Fibroblast of the aortic adventitia (primary cell): ENCODE data around the gene FAM20C. TPM values are rescaled to one million over a fixed set of nuclear protein-coding genes. Genes with fewer than 3 reads are reported as not detected.
A peak's percentile ranks its signal among the peaks of the same experiment; 100 is the strongest.
"Not testable (repeated sequence)": the region's sequence is repeated elsewhere in the genome, so short reads cannot be mapped to it uniquely, and the experiment has no call there.

Source experiments
- DNase-seq: peaks from one replicate; pipeline ENCODE4 v3.0.0-alpha.2; 2010; ENCODE audit warnings: low read depth
- H3K4me3 ChIP-seq: 2 replicates; pipeline ENCODE4 v1.5.1; 2011; ENCODE audit warnings: low read depth, mild to moderate bottlenecking, control low read depth, low read length, moderate library complexity
- total RNA-seq: library from RNA; depleted of rRNA; stranded (reverse); fragments of >200 nt; gene quantifications from 2 replicates; pipeline ENCODE4 v1.2.3, GENCODE V29; 2012; ENCODE audit warnings: low replicate concordance
- TF ChIP-seq, protein P1 (sequence below): IDR thresholded peaks from 2 replicates; pipeline ENCODE4 v1.5.1; 2011; ENCODE audit warnings: mild to moderate bottlenecking, low read length, control low read depth, inconsistent platforms; ENCODE audit not compliant: insufficient read depth

The FAM20C gene
- total RNA-seq, 1 donor, result 55.5 TPM

DNA sequence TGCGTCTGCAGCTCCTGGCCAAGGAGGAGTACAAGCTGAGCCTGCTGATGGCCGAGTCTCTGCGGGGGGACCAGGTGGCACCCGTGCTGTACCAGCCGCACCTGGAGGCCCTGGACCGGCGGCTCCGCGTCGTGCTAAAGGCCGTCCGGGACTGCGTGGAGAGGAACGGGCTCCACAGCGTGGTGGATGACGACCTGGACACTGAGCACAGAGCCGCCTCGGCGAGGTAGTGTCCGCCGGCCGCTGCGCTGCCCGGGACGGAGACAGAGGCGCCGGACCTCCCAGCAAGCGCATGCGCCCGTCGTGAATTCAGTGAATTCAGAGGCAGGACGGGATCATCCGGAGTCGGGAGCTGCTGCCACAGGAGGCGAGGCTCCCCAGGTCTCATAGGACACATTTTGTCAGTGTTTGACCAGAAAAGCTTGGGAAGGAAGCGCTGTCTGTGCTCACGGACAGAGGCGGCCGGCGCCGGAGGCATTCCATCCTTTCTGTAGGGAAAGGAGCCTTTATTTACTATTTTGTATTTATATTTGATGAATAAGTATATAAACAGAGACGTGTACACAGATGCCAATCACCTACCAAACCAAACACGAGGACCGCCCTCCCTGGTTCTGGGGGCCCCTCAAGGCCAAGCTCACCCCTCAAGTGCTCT lies 67.5 kb downstream of the FAM20C start:
- TF ChIP-seq, protein P1, sequence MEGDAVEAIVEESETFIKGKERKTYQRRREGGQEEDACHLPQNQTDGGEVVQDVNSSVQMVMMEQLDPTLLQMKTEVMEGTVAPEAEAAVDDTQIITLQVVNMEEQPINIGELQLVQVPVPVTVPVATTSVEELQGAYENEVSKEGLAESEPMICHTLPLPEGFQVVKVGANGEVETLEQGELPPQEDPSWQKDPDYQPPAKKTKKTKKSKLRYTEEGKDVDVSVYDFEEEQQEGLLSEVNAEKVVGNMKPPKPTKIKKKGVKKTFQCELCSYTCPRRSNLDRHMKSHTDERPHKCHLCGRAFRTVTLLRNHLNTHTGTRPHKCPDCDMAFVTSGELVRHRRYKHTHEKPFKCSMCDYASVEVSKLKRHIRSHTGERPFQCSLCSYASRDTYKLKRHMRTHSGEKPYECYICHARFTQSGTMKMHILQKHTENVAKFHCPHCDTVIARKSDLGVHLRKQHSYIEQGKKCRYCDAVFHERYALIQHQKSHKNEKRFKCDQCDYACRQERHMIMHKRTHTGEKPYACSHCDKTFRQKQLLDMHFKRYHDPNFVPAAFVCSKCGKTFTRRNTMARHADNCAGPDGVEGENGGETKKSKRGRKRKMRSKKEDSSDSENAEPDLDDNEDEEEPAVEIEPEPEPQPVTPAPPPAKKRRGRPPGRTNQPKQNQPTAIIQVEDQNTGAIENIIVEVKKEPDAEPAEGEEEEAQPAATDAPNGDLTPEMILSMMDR, result no peak
- no peak for DNase-seq
- no peak overlapping the region for H3K4me3 ChIP-seq

DNA sequence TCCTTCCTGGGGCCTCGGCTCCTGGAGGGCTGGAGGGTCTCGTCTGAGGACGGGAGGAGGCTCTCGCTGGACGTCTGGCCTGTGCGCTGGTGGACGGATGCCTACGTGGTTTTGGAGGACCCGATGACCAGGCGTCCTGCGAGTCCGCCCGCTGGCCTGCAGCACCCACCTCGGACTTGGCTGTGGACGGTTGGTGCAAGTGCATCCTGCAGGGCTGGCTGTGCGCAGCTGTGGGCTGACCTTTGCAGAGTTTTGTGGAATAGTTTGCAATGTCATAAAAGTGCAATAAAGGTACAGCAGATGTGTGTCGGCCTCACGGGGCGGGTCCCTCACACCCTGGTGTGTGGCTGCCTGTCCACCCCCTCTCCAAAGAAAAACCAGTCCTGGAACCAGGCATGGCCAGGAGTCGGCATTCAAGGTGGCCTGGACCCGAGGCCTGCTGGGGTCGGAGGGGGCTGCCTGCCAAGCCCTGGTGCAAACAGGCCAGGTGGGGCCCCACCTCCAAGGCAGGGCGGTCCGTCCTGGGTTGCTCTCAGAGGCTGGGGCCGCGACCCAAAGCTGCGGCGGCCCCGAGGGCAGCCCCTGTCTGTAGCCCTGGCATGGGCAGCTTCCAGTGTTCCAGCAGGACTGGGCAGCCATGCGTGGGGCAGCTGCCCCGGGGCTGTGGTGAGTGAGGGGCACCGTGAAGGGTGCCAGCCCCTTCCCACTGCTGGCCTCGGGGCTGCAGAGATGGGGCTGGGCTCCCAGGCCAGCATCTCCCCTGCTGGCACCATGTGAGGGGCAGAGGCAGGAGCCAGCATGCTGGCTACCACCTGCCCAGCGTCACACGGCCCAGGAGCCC lies 68.3 kb downstream of the FAM20C start:
- no peak overlapping the region for H3K4me3 ChIP-seq
- no peak for DNase-seq
- TF ChIP-seq, protein P1, result no peak

DNA sequence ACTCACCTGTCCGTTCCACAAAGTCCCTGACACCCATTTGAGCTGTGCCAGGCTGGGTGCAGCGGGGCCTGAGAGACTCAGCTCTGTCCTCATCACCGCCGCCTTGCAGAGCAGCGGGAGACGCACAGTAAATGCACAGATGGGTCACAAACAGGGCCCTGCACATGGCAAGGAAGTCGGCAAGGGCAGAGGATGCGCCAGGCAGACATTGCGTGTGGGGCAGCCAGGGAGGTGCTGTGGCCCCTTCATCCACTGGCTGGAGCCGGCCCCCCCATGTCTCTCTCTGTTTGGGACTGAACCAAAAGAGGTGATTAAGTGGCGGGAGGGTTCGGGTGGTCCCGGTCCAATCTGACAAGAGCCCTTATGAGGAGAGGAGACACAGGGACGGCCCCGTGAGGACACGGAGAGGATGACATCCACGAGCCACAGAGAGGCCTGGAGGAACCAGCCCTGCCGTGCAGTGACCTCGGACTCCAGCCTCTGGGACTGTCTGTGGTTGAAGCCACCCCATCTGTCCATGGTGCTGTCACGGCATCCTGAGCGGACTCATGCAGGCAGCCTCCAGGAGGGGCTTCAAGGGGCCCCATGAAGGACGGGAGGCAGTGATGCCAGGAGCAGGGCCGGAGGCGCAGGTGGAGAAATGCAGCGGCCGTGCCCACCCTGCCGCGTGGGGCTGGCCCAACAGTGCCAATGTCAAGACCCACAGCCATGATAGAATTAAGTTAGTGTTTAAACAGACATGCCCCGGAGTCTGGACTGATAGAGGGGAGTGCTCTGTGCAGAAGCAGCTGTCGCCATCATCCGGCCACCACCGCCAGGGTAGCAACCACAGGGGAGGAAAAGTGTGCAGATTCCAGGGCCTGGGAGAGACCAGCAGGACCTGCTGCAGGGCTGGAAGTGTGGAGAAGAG lies 69.2 kb downstream of the FAM20C start:
- TF ChIP-seq, protein P1, result no peak
- no peak overlapping the region for H3K4me3 ChIP-seq
- no peak for DNase-seq

DNA sequence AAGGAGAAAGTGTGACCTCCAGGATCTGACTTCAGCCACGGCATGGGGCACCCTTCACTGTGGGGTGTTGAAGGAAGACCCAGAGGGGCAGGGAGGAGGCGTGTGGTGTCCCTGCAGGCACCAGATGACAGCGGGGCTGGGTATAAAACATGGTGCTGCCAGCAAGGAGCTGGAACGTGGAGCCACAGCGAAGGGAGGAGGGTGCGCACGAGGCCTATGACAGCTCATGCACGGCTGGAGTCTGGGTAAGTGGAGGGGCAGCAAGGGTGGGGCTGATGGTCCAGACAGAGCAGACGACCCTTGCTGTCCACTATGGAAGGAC lies 69.8 kb downstream of the FAM20C start:
- TF ChIP-seq, protein P1, result no peak
- no peak overlapping the region for H3K4me3 ChIP-seq
- no peak for DNase-seq

DNA sequence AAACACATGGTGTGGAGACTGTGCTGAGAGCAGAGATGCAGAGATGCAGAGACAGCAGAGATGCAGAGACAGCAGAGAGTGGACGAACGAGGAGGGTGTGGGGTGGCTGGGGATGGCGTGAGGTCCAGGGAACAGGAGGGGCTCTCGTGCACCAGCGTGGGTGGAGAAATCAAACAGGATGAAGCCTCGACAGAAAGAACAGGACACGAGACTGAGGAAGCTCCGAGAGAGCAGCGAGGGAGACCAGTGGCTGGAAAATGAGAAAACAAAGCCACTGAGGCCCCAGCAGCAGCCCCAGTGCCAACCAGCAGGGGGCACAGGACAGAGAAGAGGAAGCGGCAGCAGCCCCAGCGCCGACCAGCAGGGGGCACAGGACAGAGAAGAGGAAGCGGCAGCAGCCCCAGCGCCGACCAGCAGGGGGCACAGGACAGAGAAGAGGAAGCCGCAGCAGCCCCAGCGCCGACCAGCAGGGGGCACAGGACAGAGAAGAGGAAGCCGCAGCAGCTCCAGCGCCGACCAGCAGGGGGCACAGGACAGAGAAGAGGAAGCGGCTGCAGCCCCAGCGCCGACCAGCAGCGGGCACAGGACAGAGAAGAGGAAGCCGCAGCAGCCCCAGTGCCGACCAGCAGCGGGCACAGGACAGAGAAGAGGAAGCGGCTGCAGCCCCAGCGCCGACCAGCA lies 70.4 kb downstream of the FAM20C start:
- TF ChIP-seq, protein P1, result peak; percentile 19
- not testable (repeated sequence) for DNase-seq, H3K4me3 ChIP-seq
